Measurements from ENCODE around the gene TCF4.

The TCF4 gene

GRCh38 chr18:55477499-55477859 is 110.5 kb downstream of the TCF4 start:
- Histone ChIP-seq H3K27me3 (ENCODE audit: insufficient read depth, poor library complexity, severe bottlenecking) (no peaks in the 10 kb centered on the region), H3K4me3 (replicated peaks; ENCODE audit: insufficient read depth, low read length) (peak overlapping the region; percentile 28), H3K27ac (replicated peaks) (no peak overlapping the region)
- peak in 1 of 2 experiments; percentile 16 for DNase-seq (ENCODE audit: low read depth in 1 of 2, low spot score in 1 of 2)
- TF ChIP-seq GABPA (IDR thresholded peaks at IDR 0.05; ENCODE audit: low read depth): no peak
- TF ChIP-seq REST (IDR thresholded peaks at IDR 0.05; ENCODE audit: insufficient replicate concordance, low read depth): no peak
- TF ChIP-seq CTCF (IDR thresholded peaks at IDR 0.05; ENCODE audit: insufficient read depth, low read length): no peak
- no peak for TF ChIP-seq POLR2AphosphoS5 (IDR thresholded peaks at IDR 0.05; ENCODE audit: low read depth)
- no peak for TF ChIP-seq SPI1 (IDR thresholded peaks at IDR 0.05; ENCODE audit: borderline replicate concordance, low read depth)

- no peaks in the 10 kb centered on the region for H3K27me3 ChIP-seq (ENCODE audit: insufficient read depth, poor library complexity, severe bottlenecking)
- no peak overlapping the region for H3K27ac ChIP-seq (replicated peaks)
- DNase-seq (ENCODE audit: low read depth in 1 of 2, low spot score in 1 of 2): no peak
- H3K4me3 ChIP-seq (replicated peaks; ENCODE audit: insufficient read depth, low read length): no peak overlapping the region
- TF ChIP-seq CTCF (IDR thresholded peaks at IDR 0.05; ENCODE audit: insufficient read depth, low read length): no peak
- no peak for TF ChIP-seq SPI1 (IDR thresholded peaks at IDR 0.05; ENCODE audit: borderline replicate concordance, low read depth)
- TF ChIP-seq REST (IDR thresholded peaks at IDR 0.05; ENCODE audit: insufficient replicate concordance, low read depth): no peak
- TF ChIP-seq GABPA (IDR thresholded peaks at IDR 0.05; ENCODE audit: low read depth): no peak
- no peak for TF ChIP-seq POLR2AphosphoS5 (IDR thresholded peaks at IDR 0.05; ENCODE audit: low read depth)
Observed at GRCh38 chr18:55475916-55476315, 112.1 kb downstream of the TCF4 start.

- H3K4me3 ChIP-seq (replicated peaks; ENCODE audit: insufficient read depth, low read length): no peak overlapping the region
- no peak overlapping the region for H3K27ac ChIP-seq (replicated peaks)
- no peaks in the 10 kb centered on the region for H3K27me3 ChIP-seq (ENCODE audit: insufficient read depth, poor library complexity, severe bottlenecking)
- DNase-seq (ENCODE audit: low read depth in 1 of 2, low spot score in 1 of 2): no peak
- TF ChIP-seq CTCF (IDR thresholded peaks at IDR 0.05; ENCODE audit: insufficient read depth, low read length) (no peak), REST (IDR thresholded peaks at IDR 0.05; ENCODE audit: insufficient replicate concordance, low read depth) (no peak), GABPA (IDR thresholded peaks at IDR 0.05; ENCODE audit: low read depth) (no peak), SPI1 (IDR thresholded peaks at IDR 0.05; ENCODE audit: borderline replicate concordance, low read depth) (no peak), POLR2AphosphoS5 (IDR thresholded peaks at IDR 0.05; ENCODE audit: low read depth) (no peak)
Observed at GRCh38 chr18:55475467-55475866, 112.5 kb downstream of the TCF4 start.

All from HL-60 (cell line).